GM19438 (cell line): Measurements from ENCODE around the gene METRN.

Experiments
- ATAC-seq: cut with Tn5 transposase; IDR thresholded peaks from one replicate; pipeline ENCODE4 v1.9.1; 2021; ENCODE audit warnings: low read depth; ENCODE audit not compliant: unreplicated experiment

Gene METRN

GRCh38 chr16:767743-768235 lies 52.9 kb downstream of the METRN start:
- no peak for ATAC-seq

GRCh38 chr16:768428-768827 lies 53.5 kb downstream of the METRN start:
- no peak for ATAC-seq
